GM21576 (cell line): ENCODE results near the gene AFF4.
"Not testable (repeated sequence)": the region's sequence is repeated elsewhere in the genome, so short reads cannot be mapped to it uniquely, and the experiment has no call there.

ENCODE experiments used
- ATAC-seq: cut with Tn5 transposase; IDR thresholded peaks from one replicate; pipeline ENCODE4 v1.9.1; 2021; ENCODE audit warnings: mild to moderate bottlenecking, moderate library complexity; ENCODE audit not compliant: unreplicated experiment

Gene AFF4

DNA sequence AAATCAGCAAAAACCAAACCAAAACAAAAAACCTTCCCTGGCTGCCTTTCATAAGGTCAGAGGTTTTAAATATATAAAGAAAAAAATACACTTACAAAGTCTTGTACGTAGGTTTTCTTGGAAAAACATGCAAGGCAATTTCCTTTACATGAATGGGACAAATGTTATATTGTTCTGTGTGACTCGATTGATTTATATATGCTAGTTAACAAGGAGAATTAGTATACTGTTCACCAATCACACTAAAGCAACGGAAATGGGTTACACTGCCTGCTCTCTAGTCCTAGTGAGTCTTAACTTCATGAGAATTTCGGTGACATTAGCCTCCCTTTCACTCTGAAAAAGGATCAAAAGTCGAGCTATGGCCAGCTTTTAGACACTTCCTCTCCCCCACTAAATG, 102.7 kb downstream of the AFF4 start:
- ATAC-seq: no peak

DNA sequence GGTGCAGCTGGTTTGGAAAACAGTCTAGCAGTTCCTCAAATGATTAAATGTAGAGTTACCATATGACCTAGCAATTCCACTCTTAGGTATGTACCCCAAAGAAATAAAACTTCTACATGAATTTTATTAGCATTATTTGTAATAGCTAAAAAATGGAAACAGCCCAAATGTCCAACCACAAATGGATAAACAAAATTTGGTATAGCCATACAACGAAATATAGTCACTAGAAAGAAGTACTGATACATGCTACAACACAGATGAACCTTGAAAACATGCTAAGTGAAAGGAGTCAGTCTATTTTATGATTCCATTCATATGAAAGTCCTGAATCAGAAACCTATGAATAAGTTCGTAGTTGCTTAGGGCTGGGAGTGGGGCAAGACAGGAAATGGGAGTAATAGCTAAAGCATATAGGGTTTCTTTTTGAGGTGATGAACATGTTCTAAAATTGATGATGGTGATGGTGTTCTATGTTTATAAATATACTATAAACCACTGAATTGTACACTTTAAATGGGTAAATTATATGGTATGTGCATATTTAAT, 103.5 kb downstream of the AFF4 start:
- no peak for ATAC-seq

- no peak for ATAC-seq
Measured at GRCh38 chr5:132856011-132856410, 107.4 kb downstream of the AFF4 start.

- not testable (repeated sequence) for ATAC-seq
Measured at GRCh38 chr5:132854992-132855391, 108.4 kb downstream of the AFF4 start.

- no peak for ATAC-seq
Measured at GRCh38 chr5:132854301-132854700, 109.1 kb downstream of the AFF4 start.

GRCh38 chr5:132853790-132854189, 109.6 kb downstream of the AFF4 start:
- ATAC-seq: no peak

DNA sequence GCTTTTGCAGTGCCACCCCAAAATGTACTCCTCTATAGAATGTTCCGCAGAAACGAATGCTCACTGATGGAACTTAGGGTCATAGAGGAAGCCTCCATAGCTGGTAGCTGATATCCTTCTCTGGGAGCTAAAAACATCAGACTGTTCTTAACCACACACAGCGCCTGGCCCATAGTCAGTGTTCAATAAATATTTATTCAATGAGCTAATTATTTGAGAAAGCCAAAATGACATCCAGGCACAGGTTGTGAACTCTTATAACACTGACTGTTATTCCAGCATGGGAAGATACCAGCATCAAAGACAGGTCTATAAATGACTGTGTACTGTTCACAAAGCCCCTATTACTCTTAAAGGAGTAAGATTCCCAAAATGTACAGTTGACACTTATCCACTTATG, 110.1 kb downstream of the AFF4 start:
- no peak for ATAC-seq

- no peak for ATAC-seq
Measured at GRCh38 chr5:132850066-132850465, 113.4 kb downstream of the AFF4 start.

DNA sequence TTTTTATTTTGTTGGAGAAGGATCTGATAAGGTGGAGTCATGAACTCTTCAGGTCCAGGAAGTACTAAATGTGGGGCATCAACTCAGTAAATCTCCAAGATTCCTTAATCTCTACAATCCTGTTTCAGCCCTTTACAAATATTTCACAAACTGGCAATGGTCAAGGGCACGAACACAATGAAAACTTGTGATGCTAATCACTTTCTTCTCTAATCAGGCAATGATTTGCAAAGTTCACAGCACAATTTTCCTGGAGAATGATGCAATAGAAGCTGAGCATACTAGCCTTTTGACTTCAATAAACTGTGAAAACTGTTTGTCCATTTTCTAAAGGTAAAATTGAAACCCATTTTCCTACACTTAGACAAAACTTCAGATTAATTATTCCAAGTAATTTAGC, 114.1 kb downstream of the AFF4 start:
- ATAC-seq: no peak

GRCh38 chr5:132848270-132848669, 115.2 kb downstream of the AFF4 start:
- ATAC-seq: no peak

GRCh38 chr5:132841305-132841704, 122.1 kb downstream of the AFF4 start:
- no peak for ATAC-seq

DNA sequence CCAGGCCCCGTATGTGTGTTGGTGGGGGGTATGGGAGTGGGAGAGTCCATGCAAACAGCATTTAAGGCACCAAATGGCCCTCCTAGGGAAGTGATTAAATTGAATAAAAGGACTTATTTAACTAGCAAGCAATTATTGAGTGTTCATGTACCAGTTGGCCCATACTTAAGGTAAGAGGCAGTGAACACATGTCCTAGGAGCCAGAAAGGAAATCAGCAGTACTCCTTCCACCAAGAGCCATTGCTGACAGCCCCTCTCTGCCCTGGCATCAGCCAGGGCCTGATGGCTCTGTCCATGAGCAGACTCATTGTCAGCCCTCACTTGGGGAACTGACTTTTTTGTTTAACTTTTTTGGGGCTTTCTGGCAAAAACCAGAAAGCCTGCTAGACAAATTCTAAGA, 122.5 kb downstream of the AFF4 start:
- ATAC-seq: no peak

DNA sequence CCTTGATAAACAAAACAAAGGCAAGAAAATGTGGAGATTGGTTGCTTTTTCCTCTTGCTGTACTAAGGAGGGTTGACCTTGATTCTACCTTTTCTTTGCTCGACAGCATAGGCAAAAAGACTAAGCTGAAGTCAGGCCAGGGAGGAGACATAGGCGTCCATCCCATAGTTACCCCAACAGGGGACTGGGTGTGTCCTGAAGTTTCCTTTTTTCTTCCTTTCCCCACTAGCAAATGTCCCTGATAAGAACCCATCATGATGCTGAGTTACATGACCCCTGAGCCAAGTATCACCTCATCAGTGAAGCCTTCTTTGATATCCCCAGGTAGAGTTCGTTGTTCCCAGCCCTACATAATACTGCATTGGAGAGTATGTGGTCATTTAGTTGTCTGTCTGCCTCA, 123.1 kb downstream of the AFF4 start:
- no peak for ATAC-seq

GRCh38 chr5:132839426-132840301, 123.8 kb downstream of the AFF4 start:
- ATAC-seq: no peak

GRCh38 chr5:132838516-132839282, 124.7 kb downstream of the AFF4 start:
- no peak for ATAC-seq

- no peak for ATAC-seq
Measured at GRCh38 chr5:132837868-132838267, 125.6 kb downstream of the AFF4 start.

GRCh38 chr5:132836852-132837251, 126.6 kb downstream of the AFF4 start:
- ATAC-seq: no peak

- ATAC-seq: no peak
Measured at GRCh38 chr5:132834057-132834456, 129.4 kb downstream of the AFF4 start.

DNA sequence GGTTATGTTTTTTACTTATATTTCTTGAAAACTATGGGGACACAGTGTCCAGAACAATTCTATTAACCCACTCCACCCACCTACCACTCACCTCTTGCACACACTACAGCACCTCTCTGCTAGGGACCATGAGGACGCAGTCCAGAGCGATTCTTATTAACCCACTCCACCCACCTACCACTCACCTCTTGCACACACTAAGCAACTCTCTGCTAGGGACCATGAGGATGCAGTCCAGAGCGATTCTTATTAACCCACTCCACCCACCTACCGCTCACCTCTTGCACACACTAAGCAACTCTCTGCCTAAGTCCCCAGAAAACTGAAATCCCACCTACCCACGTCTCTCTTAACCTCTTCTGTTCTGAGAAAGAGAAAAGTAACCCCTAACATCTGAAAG, 130.8 kb downstream of the AFF4 start:
- no peak for ATAC-seq

DNA sequence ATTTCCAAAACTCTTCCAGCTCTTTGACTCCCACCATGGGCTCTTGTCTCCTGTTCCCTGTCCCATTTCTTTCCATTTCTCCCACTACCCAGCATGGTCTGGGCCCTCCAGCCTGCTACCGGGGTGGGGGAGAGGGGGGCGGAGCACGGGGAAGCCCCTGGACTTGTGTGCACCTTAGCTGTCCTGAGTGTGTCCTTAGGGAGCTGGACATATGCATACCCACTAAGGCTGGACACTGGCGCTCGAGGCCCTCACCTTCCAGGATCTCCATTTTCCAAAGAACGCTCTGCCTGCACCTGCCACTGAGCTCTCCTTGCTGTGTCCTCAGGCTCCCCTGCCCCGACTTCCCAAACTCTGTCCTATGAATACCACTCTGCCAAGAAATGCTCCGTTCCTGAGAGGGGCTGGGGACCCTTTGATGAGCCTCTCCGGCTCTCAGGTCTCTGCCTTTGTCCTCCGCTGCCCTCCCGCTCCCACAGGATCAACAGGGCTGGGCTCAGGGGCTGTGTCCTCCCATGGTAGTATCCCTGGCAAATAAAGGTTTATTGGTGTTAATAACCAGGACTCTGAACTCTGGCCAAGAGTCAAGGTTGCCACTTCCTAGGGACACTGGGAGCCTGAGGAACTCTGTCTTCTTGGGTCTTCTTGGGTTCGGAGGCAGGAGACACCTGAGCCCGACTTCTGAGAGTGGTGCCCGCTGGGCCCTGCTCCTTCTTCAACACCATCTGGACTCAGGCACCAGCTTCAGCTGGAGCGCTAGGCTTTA, 132.2 kb downstream of the AFF4 start:
- ATAC-seq: no peak

DNA sequence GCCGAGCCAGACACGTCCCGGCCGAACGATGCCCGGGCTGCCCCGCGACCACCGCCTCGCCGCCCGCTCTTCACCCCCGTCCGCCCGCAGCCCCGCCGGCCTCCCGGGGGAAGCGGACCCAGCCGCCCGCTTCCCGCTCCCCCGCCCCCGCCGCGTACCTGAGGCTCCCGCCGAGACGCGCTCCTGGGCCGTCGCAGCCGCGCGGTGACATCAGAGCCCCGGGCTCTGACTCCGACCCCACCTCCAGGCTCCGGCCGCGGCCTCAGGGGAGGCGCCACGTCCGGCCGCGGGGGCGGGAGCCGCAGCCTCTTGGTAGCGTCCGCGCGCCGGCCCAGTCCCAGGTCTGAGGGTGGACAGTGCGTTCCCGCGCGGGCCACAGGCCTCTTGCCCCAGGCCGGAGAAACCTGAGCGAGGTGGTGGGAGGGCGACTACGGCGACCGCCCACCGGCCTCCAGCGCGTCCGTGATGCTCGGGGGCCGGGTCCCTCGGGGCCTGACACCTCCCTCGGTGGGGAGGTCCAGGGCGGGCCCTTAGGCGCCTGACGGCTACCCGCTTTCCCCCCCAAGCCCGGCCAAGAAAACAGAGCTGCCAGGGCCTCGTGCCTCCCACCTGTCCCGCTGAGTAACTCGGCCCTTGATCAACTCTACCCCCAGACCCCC, 132.9 kb downstream of the AFF4 start, which contains the start of gene SHROOM1:
Gene SHROOM1 (minus strand): TSS at position 212 of the 659 bp plus-strand sequence. CDS start 4,507 bp downstream, outside the sequence.
- peak; percentile 62 for ATAC-seq
